ENCODE data around the gene COL5A1. TPM values are rescaled to one million over a fixed set of nuclear protein-coding genes. Genes with fewer than 3 reads are reported as not detected.

Gene COL5A1
- total RNA-seq, 1 experiment from 2014 or later = not detected

GRCh38 chr9:134627417-134628353, 13.9 kb upstream of the COL5A1 start:
- Mint-ChIP-seq H3K4me1 (ENCODE audit: insufficient read depth, unreplicated experiment) (peaks cover 22% of the 10 kb centered on the region), H3K36me3 (ENCODE audit: insufficient read depth, unreplicated experiment) (no peaks in the 10 kb centered on the region), H3K4me3 (ENCODE audit: unreplicated experiment) (no peak overlapping the region), H3K9me3 (ENCODE audit: unreplicated experiment) (no peaks in the 10 kb centered on the region), H3K27ac (ENCODE audit: low read depth, unreplicated experiment) (no peak overlapping the region), H3K27me3 (ENCODE audit: insufficient read depth, unreplicated experiment) (no peaks in the 10 kb centered on the region)
- DNase-seq (ENCODE audit: unreplicated experiment) = no peak
- POLR2A ChIA-PET = no interaction called here
- no peak for TF ChIP-seq CTCF (IDR thresholded peaks at IDR 0.05; ENCODE audit: unreplicated experiment)
- CTCF ChIA-PET = interaction anchor here (0.7 kb wide), 2 partner anchors 75 to 178 kb away, joined by 3 read pairs; no protein-coding TSS in a partner anchor
- BruUV-seq (replicated peaks) = no TSS peak
- intact Hi-C loops (cut with micrococcal nuclease) = no loop called here

GRCh38 chr9:134628354-134628736, 13.3 kb upstream of the COL5A1 start:
- TF ChIP-seq CTCF (IDR thresholded peaks at IDR 0.05; ENCODE audit: unreplicated experiment) = no peak
- intact Hi-C loops (cut with micrococcal nuclease) = no loop called here
- peaks cover 22% of the 10 kb centered on the region for H3K4me1 Mint-ChIP-seq (ENCODE audit: insufficient read depth, unreplicated experiment)
- H3K27ac Mint-ChIP-seq (ENCODE audit: low read depth, unreplicated experiment) = no peak overlapping the region
- no peak overlapping the region for H3K4me3 Mint-ChIP-seq (ENCODE audit: unreplicated experiment)
- no peaks in the 10 kb centered on the region for H3K9me3 Mint-ChIP-seq (ENCODE audit: unreplicated experiment)
- H3K36me3 Mint-ChIP-seq (ENCODE audit: insufficient read depth, unreplicated experiment) = no peaks in the 10 kb centered on the region
- no peak for DNase-seq (ENCODE audit: unreplicated experiment)
- no TSS peak for BruUV-seq (replicated peaks)
- POLR2A ChIA-PET = no interaction called here
- CTCF ChIA-PET = no interaction called here
- H3K27me3 Mint-ChIP-seq (ENCODE audit: insufficient read depth, unreplicated experiment) = no peaks in the 10 kb centered on the region

GRCh38 chr9:134629061-134629585, 12.5 kb upstream of the COL5A1 start:
- no peaks in the 10 kb centered on the region for H3K36me3 Mint-ChIP-seq (ENCODE audit: insufficient read depth, unreplicated experiment)
- no peaks in the 10 kb centered on the region for H3K27me3 Mint-ChIP-seq (ENCODE audit: insufficient read depth, unreplicated experiment)
- ChIA-PET POLR2A (no interaction called here), CTCF (no interaction called here)
- DNase-seq (ENCODE audit: unreplicated experiment) = no peak
- no peak overlapping the region for H3K27ac Mint-ChIP-seq (ENCODE audit: low read depth, unreplicated experiment)
- intact Hi-C loops (cut with micrococcal nuclease) = no loop called here
- BruUV-seq (replicated peaks) = no TSS peak
- H3K4me1 Mint-ChIP-seq (ENCODE audit: insufficient read depth, unreplicated experiment) = peaks cover 22% of the 10 kb centered on the region
- TF ChIP-seq CTCF (IDR thresholded peaks at IDR 0.05; ENCODE audit: unreplicated experiment) = no peak
- no peak overlapping the region for H3K4me3 Mint-ChIP-seq (ENCODE audit: unreplicated experiment)
- no peaks in the 10 kb centered on the region for H3K9me3 Mint-ChIP-seq (ENCODE audit: unreplicated experiment)

- Mint-ChIP-seq H3K4me1 (ENCODE audit: insufficient read depth, unreplicated experiment) (peaks cover 17% of the 10 kb centered on the region), H3K9me3 (ENCODE audit: unreplicated experiment) (no peaks in the 10 kb centered on the region), H3K27me3 (ENCODE audit: insufficient read depth, unreplicated experiment) (peaks cover 4% of the 10 kb centered on the region), H3K27ac (ENCODE audit: low read depth, unreplicated experiment) (no peak overlapping the region), H3K4me3 (ENCODE audit: unreplicated experiment) (no peak overlapping the region), H3K36me3 (ENCODE audit: insufficient read depth, unreplicated experiment) (no peaks in the 10 kb centered on the region)
- DNase-seq (ENCODE audit: unreplicated experiment) = no peak
- no TSS peak for BruUV-seq (replicated peaks)
- TF ChIP-seq CTCF (IDR thresholded peaks at IDR 0.05; ENCODE audit: unreplicated experiment) = no peak
- CTCF ChIA-PET = no interaction called here
- intact Hi-C loops (cut with micrococcal nuclease) = no loop called here
- POLR2A ChIA-PET = interaction anchor here (0.6 kb wide), 1 partner anchor 60 kb away, joined by 3 read pairs; no protein-coding TSS in a partner anchor
These were observed 11.8 kb upstream of the COL5A1 start for GRCh38 chr9:134629586-134630392.

Data from MCF 10A (cell line).